Type B pancreatic cell (in vitro differentiated cells): ENCODE data around the gene HCFC1R1. TPM values are rescaled to one million over a fixed set of nuclear protein-coding genes. Genes with fewer than 3 reads are reported as not detected.

Experiments
- DNase-seq: peaks from one replicate; pipeline ENCODE4 v3.0.0; 2021; ENCODE audit warnings: mixed read lengths; ENCODE audit not compliant: unreplicated experiment; ENCODE audit errors: extremely low spot score
- H3K27ac Mint-ChIP-seq: 2 replicates; pipeline ENCODE4 v1.8.0; 2021; ENCODE audit warnings: mild to moderate bottlenecking, mixed read lengths
- H3K27me3 Mint-ChIP-seq: 2 replicates; pipeline ENCODE4 v1.8.0; 2021; ENCODE audit warnings: mixed read lengths
- H3K36me3 Mint-ChIP-seq: 2 replicates; pipeline ENCODE4 v1.8.0; 2021; ENCODE audit warnings: mixed read lengths
- H3K4me1 Mint-ChIP-seq: one replicate; pipeline ENCODE4 v1.8.0; 2021; ENCODE audit warnings: mixed read lengths; ENCODE audit not compliant: unreplicated experiment
- H3K4me3 Mint-ChIP-seq: 2 replicates; pipeline ENCODE4 v1.8.0; 2021; ENCODE audit warnings: mild to moderate bottlenecking, mixed read lengths
- H3K9me3 Mint-ChIP-seq: 2 replicates; pipeline ENCODE4 v1.8.0; 2021; ENCODE audit warnings: mixed read lengths
- CTCF ChIP-seq: fragments of 200-600 bp; sonication (generic); conservative IDR thresholded peaks from 2 replicates; pipeline ENCODE4 v1.5.0; 2021; ENCODE audit warnings: antibody characterized with exemption, mild to moderate bottlenecking
- total RNA-seq: library from RNA; stranded (reverse); gene quantifications from 2 replicates; pipeline ENCODE4 v1.2.1, GENCODE V29; 2021; ENCODE audit warnings: low replicate concordance

The HCFC1R1 gene
- total RNA-seq, 1 donor from 2014 or later, result 34.8 TPM

- H3K4me3 Mint-ChIP-seq, result no peak overlapping the region
- DNase-seq, result no peak
- peaks cover 13% of the 10 kb centered on the region for H3K4me1 Mint-ChIP-seq
- H3K9me3 Mint-ChIP-seq, result no peaks in the 10 kb centered on the region
- no peaks in the 10 kb centered on the region for H3K27me3 Mint-ChIP-seq
- no peak overlapping the region for H3K27ac Mint-ChIP-seq
- no peak for TF ChIP-seq CTCF
- H3K36me3 Mint-ChIP-seq, result peaks cover 3% of the 10 kb centered on the region
Measured at GRCh38 chr16:2976673-2977072, 47.1 kb downstream of the HCFC1R1 start.

GRCh38 chr16:2976201-2976600 is 47.5 kb downstream of the HCFC1R1 start:
- Mint-ChIP-seq H3K27me3 (no peaks in the 10 kb centered on the region), H3K4me1 (peaks cover 8% of the 10 kb centered on the region), H3K27ac (no peak overlapping the region)

GRCh38 chr16:2975161-2975795 is 48.5 kb downstream of the HCFC1R1 start:
- DNase-seq, result no peak
- Mint-ChIP-seq H3K27ac (no peak overlapping the region), H3K27me3 (no peaks in the 10 kb centered on the region), H3K9me3 (no peaks in the 10 kb centered on the region), H3K4me1 (peaks cover 7% of the 10 kb centered on the region), H3K36me3 (peaks cover 3% of the 10 kb centered on the region), H3K4me3 (no peak overlapping the region)
- no peak for TF ChIP-seq CTCF

More at GRCh38 chr16:2976201-2976600, 47.5 kb downstream of the HCFC1R1 start:
- no peak overlapping the region for H3K4me3 Mint-ChIP-seq
- peaks cover 3% of the 10 kb centered on the region for H3K36me3 Mint-ChIP-seq
- H3K9me3 Mint-ChIP-seq, result no peaks in the 10 kb centered on the region
- TF ChIP-seq CTCF, result no peak
- no peak for DNase-seq

- peaks cover 3% of the 10 kb centered on the region for H3K36me3 Mint-ChIP-seq
- H3K4me3 Mint-ChIP-seq, result no peak overlapping the region
Measured at GRCh38 chr16:2974319-2975056, 49.3 kb downstream of the HCFC1R1 start.

GRCh38 chr16:2973605-2974318 is 50.0 kb downstream of the HCFC1R1 start:
- TF ChIP-seq CTCF, result no peak
- H3K27ac Mint-ChIP-seq, result no peak overlapping the region
- no peak overlapping the region for H3K4me3 Mint-ChIP-seq

More at GRCh38 chr16:2974319-2975056, 49.3 kb downstream of the HCFC1R1 start:
- Mint-ChIP-seq H3K27ac (no peak overlapping the region), H3K4me1 (peaks cover 7% of the 10 kb centered on the region), H3K27me3 (no peaks in the 10 kb centered on the region), H3K9me3 (no peaks in the 10 kb centered on the region)
- no peak for DNase-seq
- no peak for TF ChIP-seq CTCF

More at GRCh38 chr16:2973605-2974318, 50.0 kb downstream of the HCFC1R1 start:
- H3K9me3 Mint-ChIP-seq, result no peaks in the 10 kb centered on the region
- peaks cover 7% of the 10 kb centered on the region for H3K4me1 Mint-ChIP-seq
- peaks cover 3% of the 10 kb centered on the region for H3K36me3 Mint-ChIP-seq
- DNase-seq, result no peak
- no peaks in the 10 kb centered on the region for H3K27me3 Mint-ChIP-seq
